ENCODE measurements around the gene CCSER2.

GRCh38 chr10:84517554-84517953, 189.2 kb downstream of the CCSER2 start:
- TF ChIP-seq CTCF (IDR thresholded peaks at IDR 0.05) (no peak), ZFX (IDR thresholded peaks at IDR 0.05; ENCODE audit: borderline replicate concordance) (no peak)
